HG03520 (cell line): ENCODE results near the gene DCLK2.

ENCODE experiments used
- ATAC-seq: cut with Tn5 transposase; IDR thresholded peaks from one replicate; pipeline ENCODE4 v1.9.1; 2021; ENCODE audit warnings: mild to moderate bottlenecking, moderate library complexity; ENCODE audit not compliant: unreplicated experiment

DCLK2 gene

DNA sequence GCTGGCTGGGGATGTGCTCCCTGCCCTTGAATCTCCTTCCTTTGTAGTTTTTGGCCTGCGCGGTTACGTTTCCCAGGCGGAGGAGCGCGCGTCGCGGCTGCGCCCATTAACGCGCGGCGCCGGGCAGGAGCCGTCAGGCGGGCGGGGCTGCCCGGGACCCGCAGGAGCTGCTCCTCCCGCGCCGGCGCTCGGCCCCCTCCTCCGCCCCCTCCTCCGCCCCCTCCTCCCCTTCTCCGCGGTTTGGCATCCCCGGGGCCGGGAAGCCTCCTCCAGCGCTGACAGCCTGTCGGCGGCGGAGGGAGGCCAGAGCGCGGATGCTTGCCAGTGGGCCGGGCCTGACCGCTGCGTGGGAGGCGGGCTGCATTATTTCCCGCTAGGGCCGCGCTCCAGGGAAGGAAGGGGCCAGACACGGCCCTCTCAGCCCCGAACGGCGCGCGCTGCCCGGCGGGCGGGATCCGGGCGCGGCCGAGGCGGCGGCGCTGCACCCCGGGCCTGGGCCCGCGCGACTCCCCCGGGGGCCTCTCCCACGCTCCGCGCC, at the start of gene DCLK2:
Gene DCLK2 (plus strand): TSS at position 405 of the 538 bp plus-strand sequence. CDS start 583 bp downstream, outside the sequence.
- no peak for ATAC-seq

DNA sequence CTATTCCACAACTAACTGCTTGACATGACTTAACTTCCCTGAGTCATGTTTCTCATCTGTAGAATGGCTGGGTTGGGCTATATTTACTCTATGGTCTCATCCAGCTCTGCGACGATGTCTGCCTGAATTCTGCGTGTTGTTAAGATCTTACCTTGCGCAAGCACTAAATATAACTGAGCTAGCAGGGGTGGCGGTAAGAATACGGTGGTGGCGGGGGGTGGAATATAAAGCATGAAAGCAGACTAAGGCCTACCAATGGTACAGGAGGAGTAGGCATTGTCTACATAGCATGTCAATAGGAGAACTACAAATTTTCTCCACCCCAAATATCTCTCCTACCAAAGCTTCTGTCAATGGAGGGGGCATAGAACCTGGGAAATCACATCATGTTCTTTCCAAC, 45.7 kb upstream of the DCLK2 start:
- ATAC-seq: no peak

DNA sequence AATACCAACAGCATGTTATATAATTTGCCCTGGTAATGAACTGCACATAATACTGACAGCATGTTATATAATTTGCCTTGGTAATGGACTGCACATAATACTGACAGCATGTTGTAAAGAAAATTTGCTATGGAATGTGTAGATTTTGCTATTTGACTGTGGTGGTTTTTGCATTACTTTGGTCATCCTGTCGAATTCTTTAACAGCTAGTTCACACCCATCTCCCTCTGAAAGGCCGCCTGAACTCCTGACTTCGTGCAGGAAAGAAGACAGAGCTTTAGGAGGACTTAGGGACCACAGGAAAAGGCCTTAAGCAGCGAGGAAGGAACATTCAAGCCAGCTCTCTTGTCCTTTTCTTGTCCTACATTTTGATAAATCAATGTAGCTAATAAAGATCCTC, 45.2 kb upstream of the DCLK2 start:
- ATAC-seq: no peak

DNA sequence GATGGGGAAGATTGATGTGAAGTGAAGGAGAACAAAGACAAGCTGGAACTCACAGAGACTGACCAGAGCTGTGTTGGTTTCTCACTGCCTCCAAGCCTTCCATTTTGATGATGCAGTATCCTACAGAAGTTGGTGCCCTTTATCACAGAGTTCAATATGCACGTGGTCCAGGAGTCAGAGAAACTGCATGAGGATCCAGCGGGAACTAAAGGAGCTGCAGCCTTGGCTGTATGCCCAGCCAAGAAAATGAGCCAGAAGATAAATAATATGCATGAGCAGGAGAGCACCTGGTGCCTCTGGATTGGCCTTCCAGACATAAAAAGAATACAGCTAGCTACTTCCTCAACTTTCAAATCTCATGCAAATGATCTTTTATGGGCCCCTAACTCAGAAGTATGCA, 44.3 kb upstream of the DCLK2 start:
- ATAC-seq: no peak

DNA sequence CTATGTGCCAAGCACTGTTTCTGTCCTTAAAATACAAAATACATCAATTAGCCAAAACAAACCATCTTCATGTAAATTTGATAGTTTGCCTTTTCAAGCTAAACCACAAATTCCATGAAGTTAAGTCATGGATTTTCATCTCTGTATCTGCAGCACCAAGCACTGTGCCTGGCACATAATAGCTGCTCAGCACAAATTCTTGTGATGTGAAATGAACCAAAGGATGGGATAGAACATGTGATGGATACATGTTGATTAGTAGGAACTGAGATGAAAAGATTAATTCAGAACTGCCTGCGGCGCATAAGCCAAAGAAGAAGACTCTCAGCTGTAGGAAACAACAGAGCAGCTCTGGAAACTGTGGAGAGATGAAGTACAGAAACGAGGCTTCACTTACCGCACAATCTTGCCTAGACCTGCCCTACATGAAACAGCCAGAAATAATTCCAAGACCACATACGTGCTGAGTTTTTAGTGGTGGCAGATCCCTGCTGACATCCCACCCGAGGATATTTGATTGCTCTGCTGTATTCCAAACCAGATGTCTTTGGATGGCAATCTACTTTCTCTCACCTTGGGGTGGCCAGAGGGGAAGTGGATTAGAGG, 40.9 kb upstream of the DCLK2 start:
- no peak for ATAC-seq

DNA sequence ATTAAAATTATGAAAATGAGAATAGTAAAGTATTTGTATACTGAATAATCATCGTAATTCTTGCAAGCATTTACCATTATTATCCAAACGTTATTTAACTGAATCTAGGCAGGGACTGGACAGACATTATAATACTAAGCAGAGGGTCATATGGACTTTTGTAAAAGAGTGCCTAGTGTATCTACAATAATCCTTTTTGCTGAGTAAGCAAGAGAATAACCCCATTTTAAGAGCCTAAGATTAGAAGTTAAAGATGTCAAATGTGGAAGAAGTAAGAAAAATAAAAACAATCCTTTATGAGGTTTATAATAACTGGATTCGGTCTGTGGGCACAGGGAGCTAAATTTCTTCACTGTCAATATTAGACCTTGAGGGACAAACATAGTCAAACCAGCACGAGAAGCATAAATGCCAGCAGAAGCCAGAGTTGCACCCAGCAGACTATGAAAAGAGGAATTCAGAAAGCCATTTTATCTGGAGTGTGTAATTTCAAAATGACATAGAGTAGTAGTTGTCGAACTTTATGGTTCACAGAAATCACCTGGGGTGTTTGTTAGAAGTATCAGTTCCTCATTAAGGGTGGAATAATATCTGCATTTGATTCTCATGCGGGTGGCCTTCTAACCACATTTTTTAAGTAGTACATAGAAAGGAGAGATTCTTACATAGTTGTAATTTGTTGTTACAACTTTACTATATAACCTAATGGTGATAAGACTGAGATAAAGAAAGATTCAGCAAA, 39.7 kb upstream of the DCLK2 start:
- peak; percentile 92 for ATAC-seq

DNA sequence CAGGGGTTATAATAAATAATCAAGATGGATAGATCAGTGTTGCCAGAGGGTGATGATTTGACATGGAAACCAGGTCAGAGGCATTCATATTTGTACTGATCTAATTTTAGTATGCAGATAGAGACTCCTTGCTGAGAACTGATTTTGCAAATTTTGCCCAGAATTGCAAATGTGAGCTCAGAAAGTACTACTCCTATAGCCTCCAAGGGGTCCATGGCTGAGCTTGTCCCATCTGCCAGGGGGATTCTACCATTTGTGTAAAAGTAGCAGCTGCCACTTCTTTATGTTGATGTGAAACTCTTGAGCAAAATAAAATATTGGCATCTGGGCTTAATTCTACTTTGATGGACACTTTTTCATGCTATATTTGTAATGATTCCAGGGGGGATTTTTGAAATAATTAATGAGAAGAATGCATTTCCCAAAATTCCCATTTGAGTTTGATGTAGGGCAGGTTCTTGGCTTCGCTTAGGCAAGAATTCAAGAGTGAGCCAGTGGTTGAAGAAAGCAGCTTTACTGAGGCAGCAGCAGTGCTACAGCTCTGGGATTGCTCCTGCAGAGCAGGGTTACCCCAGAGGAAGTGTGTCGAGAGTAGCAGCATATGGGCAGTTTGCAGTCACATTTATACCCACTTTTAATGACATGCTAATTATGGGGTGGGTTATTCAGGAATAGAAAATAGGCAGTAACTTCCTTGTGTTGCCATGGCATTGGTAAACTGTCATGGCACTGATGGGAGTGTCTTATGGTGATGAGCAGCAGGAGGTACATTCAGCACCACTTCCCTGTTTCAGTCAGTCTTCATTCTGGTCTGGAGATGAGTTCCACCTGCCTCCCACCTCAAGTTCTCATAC, 38.7 kb upstream of the DCLK2 start:
- ATAC-seq: no peak

DNA sequence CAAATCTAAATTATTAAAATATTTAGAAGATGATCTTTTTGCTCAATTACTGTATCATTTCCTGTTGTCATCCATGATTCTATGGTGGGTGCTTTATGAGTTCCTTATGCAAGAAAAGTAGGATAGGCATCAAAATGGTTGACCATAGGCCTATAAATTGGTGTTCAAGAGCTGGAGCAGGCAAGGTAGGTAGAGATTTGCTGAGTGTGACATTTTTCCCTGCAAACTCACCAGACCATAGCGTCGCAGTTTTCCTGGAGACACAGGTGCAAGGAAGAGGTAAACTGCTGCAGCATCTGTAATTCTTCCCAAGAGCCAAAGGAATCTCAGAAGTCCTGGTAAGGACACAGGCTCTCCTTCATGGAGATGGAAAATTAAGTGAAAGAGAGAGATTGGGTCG, 33.7 kb upstream of the DCLK2 start:
- no peak for ATAC-seq

DNA sequence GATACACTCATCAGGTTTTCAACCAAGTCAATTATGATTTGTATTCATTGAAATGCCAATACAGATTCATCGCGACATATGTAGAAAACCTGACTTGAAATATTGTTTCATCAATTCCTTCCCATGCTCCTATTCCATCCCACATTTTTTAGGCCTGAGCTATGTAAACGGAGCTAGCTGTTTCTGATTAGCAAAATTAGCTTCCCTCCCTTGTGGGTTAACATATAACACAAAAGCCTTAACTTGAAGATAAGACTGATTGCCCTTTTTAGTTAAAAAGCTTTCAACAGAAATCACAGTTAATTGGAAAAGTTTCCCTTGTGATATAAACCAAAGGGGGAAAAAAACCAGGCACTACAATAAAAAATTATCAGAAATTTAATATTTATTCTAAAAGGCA, 32.8 kb upstream of the DCLK2 start:
- no peak for ATAC-seq

DNA sequence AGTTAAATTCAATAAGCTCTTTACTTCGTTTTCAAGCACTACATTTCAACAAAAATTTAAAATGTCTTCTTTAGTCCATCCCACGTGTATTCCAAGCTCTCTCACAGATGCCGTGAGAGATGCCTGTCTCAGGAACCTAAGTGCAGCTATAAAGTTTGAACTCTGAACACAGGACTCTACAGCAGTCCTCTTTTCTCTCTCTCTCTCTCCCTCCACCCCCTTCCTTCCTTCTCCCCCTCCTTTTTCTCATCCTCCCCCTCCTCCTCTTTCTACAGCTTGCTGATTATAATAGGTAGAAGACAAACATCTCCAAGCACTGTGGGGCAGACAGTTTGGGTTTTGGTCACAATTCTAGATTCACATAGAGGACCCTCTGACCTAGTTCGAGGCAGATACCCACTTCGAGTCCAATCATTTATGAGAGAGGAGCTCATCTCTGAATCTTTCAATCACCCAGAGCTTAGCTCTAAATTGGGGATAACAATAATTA, 31.5 kb upstream of the DCLK2 start:
- ATAC-seq: no peak

DNA sequence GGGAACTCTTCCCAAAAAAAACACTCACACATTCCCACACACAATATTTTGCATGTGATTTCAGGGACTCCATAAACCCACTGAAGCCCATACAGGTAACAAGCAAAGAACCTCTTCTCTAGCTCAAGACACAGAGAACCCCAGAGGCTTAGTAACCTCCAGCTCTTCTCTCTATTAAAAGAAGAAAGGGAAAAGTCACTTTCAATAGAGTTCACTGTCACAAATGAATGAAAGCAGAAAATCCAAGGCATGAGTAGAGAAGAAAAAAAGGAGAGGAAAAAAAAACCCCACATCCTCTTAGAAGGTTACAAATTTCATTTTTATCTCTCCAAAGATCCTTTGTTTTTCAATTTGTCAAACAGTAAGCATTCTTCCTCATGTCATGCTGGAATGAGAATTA, 30.7 kb upstream of the DCLK2 start:
- no peak for ATAC-seq

DNA sequence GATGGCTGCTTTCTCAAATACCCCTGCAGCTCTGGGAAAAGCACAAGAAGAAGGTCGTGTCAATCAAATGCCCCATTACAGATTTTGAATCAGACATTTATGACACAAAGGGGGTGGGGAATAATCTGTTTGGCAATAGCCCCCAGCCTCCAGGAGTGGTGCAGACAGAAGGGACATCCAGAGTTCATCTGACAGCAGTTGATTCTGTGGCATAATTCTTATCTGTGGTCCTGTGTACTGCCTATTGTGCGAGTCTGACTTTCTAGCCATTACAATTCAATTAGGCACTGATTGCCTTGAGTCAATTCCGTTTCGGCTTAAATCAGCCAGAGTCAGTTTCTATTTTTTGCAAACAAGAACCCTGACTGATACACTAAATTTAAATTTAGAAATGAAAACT, 28.6 kb upstream of the DCLK2 start:
- no peak for ATAC-seq

DNA sequence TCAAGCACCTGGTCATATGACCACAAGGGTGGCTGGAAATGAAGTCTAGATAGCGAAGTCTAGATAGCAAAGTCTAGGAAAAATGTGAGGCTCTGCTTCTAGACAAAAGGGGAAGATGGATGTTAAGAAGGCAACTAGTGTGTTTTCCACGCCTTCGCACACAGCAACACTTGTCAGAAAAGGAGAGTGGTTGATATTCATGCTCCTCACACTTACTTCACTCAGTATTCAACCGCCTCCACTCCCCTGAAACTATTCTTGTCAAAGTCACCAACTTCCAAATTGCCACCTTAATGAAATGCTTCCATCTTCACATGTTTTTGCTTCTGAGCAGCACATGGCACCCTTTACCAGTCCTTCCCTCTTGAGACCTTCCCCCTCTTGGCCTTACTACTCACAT, 27.7 kb upstream of the DCLK2 start:
- ATAC-seq: no peak

DNA sequence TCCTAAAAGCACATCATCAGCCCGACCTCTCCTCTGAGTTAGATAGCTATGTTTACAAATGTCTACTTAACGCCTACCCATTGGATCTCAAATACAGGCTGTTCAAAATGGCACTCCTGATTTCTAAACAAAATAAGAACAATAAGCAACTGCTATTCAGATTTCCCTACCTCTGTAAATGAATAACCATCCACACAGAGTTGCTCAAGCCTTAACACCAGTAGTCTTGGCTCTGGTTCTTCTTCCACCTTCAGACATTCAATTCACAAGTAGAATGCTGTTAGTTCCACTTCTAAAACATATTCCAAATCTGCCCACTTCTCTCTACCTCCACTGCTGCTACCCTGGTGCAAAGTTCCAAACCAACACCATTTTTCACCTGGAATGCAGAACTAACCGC, 27.1 kb upstream of the DCLK2 start:
- ATAC-seq: no peak

DNA sequence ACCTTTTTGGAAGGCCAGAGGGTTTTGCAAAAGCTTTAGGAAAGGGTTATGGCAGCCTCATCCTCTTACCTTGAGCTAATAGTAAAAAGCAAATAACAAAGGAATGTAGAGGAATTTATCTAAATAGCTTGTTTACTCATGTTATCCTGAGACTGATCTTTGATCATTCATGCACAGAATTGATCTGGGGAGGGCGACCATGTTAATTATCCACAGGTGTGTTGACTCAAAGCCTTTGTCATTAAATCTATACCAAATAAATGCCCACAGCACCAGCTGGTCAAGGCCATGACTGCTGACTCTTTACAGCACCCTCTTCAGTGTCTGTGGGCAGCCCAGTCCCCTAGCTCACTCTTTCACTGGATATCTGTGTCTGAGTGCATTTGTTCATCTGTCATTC, 22.8 kb upstream of the DCLK2 start:
- no peak for ATAC-seq

DNA sequence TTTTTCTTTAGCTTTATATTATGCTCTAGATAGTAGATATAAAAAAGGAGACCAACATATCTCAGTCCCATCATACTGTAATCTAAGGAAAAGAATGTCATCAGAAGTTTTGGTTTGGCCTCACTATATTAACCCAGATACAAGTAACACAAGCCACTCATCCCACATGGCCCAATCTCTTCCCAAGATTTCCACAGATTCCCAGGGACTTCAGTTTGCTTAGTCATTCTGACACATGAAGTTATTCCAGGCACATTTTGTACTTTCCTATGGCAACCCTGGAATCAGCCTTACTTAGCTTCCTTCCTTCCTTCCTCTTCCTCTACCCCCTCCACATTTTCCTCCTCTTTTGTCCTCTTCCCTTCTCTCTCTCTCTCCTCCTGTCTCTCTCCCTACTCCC, 21.7 kb upstream of the DCLK2 start:
- no peak for ATAC-seq

DNA sequence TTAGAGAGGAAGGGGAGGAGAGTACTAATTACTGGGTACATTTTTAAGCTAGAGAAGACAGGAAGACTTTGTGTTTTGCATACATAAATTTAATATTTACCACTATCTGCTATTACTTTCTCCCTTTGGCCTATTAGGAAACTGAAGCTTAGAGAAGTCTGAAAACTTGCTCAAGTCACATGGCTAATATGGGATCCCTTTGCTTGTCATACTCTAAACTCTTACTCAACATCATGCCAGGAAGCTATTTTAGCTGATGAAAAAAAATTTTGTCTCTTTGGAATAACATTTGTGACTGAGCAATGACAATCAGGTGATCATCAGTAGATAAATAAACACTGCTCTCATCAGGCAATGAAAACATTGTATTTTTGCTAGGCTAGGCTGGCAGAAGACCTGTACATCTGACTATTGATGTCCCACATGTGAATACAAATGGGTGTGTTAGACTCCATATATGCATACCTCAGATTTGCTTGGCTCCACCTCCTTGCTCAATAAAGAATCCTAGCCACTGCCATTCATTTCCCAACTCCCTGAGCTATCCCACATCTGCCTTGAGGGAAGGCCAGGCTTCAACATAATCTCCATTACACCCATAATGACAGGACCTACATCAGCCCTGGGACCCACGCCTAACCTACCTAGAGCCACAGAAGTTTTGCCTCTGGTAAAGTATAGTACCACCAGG, 17.0 kb upstream of the DCLK2 start:
- no peak for ATAC-seq

DNA sequence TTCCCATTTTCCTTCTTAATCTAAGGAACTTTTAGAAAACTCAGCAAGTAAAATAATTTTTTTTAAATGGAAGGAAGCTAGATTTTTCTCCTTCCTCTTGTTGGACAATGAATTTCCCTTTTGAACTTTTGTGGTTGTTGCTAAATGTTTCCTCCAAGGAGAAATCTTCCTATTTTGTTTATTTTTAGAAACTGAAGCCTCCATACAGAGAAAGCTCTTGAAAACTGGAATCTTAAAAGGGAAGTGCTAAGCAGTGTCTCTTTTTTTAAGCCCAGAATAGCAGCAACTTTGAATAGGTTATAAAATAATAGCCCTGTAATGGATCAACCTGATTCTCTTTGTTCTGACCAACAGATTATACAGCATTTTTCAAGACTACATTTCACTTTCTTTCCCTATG, 15.1 kb upstream of the DCLK2 start:
- ATAC-seq: no peak

DNA sequence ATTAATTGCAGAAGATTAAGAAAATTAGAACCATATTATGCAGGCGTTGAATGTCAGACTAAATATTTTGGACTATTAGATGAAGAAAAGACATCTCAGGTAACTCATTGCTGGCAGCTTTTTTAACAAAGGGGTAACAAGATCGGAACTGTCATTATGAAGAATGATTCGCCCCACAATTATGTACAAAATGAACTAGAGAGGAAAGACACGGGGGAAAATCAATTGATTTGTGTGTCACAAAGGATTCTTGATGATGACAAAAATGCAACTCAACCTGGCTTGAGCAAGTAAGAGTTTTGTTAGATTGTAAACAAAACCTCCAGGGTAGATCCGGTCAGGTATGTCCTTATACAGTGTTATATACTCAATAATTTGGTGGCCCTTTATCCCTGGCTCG, 12.5 kb upstream of the DCLK2 start:
- no peak for ATAC-seq

DNA sequence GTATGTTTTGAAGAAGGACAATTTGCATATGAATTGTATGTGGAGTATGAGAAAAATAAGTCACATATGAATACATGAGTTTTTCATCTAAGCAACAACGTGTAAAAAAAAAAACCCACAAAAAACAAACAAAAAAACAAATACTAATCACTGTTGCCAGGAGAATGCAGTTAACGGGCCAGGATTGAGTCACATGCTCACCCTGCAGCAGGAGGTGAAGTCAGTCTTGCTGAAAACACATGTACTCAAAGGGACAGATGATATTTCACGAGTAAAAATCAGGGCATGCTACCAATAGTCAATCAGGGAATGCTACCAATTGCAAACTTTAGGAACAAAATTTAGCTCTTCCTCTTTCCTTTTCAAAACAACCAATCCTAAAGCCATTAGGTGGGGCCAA, 10.4 kb upstream of the DCLK2 start:
- no peak for ATAC-seq
